HG03280 (cell line): ENCODE data around the gene YDJC.
"Not testable (repeated sequence)": the region's sequence is repeated elsewhere in the genome, so short reads cannot be mapped to it uniquely, and the experiment has no call there.

Experiments
- ATAC-seq: cut with Tn5 transposase; IDR thresholded peaks from one replicate; pipeline ENCODE4 v1.9.1; 2021; ENCODE audit warnings: mild to moderate bottlenecking, moderate library complexity; ENCODE audit not compliant: unreplicated experiment

Gene YDJC

DNA sequence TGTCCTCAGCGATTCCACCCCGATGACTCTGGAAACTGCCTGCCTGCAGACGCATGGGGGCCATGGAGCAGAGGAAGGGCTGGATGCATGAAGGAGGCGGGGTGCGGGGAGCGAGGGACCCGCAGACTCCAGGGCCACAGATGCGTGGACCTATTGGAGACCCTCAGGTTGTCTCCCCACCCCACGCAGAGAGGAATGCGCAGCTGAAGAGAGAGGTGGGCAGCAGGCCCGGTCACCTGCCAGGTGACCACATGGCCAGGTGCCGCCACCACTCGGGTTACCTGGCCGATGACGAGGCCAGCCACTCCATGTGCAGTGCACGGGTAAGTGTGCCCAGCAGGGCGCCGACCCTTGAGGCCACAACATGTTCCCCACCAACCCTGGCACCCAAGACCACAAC is 3.1 kb upstream of the YDJC start:
- no peak for ATAC-seq

DNA sequence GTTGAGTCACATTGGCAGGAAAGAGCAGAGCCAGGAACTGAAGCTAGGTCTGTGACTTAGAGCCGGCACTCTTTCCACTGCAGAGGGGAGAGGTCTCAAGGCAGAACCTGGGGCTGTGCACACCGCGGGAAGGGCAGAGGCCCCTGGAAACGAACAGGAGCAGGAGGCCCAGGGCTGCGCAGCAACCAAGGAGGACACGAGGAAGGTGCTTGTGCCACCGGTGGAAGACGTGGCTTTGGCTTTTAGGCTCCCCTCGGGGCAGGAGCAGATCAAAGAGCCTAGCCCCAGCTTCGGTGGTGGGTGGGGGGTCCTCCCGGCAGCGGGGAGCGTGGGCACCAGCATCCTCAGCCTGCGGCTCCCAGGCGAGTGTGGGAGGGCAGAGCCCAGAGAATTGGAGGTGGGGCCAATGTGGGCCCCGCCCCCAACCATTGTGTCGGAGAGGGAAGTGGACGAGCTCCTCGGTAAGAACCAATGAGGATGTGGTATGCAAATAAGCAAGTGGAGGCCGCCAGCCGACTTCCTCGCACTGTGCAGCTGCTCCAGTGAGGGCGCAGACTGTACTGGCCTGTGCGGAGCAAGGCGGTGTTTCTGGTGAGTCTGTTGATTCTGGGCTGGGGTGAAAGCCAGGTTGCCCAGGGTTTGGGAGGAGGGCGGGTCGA is 2.5 kb upstream of the YDJC start, which contains the start of gene CCDC116:
Gene CCDC116 (plus strand): TSS at position 524 of the 659 bp plus-strand sequence. CDS start 422 bp downstream, outside the sequence.
- no peak for ATAC-seq

- ATAC-seq, result no peak
Observed at GRCh38 chr22:21631025-21631424, 1.2 kb upstream of the YDJC start.

- ATAC-seq, result no peak
Observed at GRCh38 chr22:21628386-21629254, 1.2 kb downstream of the YDJC start.

DNA sequence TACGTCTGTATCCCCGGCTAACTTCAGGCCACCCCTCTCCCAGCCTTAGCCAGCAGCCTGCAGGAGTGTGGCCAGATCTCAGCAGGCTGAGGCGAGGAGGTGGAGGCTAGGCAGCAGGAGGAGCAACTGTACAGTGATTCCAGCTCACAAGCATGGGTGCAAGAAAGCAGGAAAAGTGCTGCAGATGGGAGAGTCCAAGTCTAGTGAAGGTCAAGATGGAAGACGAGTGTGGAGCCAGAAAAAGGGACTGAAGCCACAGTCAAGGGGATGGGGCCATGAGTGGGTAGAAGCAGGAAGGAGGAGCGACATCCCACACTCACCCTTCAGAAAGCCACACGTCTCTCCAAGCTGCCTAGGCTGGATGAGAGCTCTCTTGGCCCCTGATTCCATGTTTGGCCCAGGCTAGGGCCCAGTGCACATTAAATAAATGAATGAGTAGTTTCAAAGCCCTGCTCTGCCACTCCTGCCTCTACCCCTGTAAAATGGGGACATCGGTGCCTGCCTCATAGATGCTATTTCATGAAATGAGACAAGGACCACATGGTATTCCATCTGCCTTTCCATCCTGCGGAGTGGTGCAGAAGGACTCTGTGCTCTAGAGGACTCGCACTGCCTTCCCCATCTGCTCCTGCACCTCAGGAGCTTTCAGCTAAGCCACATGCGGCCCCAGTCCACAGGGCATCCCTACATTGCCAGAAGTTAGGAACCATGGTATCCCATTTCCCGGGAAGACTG is 2.9 kb downstream of the YDJC start:
- ATAC-seq, result no peak

DNA sequence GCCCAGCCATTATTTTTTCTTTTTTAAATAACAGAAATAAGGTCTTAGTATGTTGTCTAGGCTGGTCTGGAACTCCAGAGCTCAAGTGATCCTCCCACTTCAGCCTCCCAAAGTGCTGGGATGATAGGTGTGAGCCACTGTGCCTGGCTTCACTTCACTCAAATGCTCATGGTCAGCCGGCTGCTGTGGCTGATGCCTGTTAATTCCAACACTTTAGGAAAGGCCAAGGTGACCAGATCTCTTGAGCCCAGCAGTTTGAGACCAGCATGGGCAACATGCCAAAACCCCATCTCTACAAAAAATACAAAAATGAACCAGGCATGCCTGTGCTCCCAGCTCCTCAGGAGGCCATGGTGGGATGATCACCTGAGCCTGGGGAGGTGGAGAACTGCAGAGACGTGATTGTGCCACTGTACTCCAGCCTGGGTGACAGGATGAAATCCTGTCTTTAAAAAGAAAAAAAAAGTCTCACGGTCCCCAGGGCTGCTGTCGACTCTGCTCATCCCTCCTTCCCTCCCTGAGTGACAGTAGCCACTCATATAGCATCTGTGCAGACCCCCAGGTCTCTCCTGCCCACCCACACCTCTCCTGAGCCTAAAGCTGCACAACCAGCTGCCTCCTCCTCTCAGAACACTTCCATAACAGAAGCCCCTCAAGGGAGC is 3.6 kb downstream of the YDJC start:
- no peak for ATAC-seq

- ATAC-seq, result no peak
Observed at GRCh38 chr22:21624880-21625791, 4.7 kb downstream of the YDJC start.

DNA sequence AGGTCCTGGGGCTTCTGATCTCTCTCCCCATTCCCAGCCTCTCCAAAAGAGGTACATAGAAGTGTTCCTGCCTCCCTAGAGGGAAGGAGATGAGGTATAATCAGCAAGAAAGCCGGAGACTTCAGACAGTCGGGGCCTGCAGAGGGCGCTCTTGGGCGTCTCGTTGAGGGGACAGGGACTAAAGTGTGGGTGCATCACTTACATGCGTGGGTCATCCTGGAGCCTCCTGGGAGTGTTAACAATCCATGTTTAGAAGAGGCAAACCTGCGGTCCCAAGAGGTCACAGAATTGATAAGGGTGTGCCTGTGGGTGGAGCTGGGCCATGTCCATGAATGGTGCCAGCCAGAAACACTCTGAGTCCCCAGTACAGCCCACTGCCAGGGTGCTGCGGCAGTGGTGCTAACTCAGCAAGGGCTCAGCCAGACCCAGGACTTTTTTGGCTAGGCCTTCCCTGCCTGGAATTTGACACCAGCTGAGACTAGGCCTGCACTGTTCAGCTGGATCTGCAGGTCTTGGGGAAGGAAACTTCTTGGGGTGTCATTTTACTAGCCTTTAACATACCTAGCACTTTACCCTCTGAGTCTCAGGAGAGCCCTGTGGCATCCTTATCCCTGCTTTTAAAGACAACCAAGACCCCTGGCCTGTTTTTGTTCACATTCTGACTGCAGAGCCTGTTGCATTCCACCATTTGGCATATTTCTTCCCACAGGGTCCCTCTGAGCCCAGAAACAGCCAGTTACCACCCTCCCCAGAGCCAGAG is 5.5 kb downstream of the YDJC start:
- no peak for ATAC-seq

DNA sequence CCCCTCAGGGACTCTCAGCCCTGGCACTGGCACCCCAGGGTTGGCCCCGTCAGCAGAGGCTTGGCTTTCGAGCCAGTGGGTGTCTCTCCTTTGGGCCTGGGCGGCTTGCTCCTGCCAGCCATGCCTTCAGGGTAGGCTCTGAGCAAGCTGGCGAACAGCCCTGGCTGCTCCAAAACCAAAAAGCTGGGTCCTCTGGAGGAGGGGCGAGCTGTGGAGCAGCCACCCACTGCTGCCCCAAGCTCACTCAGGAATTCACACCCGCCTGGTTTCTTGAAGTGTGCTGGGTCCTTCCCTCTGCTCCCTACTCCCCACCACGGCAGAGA is 6.2 kb downstream of the YDJC start:
- no peak for ATAC-seq

DNA sequence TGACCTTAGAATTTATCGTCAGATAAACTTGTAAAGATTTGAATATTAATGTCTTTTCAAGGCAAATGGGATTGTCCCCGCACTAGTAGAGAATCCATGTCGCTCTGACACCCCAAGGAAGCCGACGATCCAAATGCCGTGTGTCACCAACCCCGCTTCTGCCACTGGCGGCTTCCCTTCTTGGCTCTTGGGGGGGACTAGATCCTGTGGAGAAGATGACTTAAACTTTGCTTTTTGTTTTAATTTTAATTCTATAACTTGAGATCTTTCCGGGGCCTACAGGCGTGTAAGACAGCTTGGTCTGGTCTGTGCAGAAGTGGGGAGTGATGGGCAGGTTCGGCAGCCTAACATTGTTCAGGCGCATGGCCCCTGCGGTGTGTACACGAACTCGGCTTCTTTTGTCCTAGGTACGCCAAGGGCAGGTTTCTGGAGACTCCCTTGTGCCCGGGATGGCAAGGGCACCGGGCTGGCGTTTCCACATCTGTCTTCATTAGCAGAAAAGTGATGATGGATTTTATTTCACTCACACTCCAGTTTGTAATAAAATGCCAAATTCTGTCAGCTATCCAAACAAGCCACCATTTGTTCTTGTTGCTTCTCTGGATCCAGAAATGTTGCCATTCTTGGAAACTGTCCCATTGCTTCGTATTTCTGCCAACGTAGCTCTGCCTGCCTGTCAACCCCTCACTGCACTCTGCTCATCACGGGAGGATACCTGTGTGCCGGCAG is 6.7 kb downstream of the YDJC start:
- ATAC-seq, result no peak

- no peak for ATAC-seq
Observed at GRCh38 chr22:21622011-21622918, 7.6 kb downstream of the YDJC start.

DNA sequence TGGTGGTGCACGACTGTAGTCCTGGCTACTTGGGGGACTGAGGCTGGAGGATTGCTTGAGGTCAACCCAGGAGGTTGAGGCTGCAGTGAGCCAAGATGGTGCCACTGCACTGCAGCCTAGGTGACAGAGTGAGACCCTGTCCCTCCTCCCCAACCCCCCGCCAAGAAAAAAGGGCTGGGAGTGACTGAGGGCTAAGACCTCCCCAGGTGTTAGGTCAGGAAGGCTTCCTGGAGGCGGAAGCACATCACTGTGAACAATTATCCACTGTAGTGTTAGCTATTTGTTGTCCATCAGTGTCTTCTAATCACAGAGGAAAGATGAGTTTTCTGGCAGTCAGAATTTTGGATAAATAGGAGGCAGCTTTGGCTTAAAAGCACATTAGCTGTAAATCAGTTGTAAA is 8.8 kb downstream of the YDJC start:
- ATAC-seq, result no peak

GRCh38 chr22:21617337-21617736 is 12.5 kb downstream of the YDJC start:
- ATAC-seq, result not testable (repeated sequence)

GRCh38 chr22:21615731-21616130 is 14.1 kb downstream of the YDJC start:
- no peak for ATAC-seq

GRCh38 chr22:21613553-21614233 is 16.1 kb downstream of the YDJC start:
- no peak for ATAC-seq

DNA sequence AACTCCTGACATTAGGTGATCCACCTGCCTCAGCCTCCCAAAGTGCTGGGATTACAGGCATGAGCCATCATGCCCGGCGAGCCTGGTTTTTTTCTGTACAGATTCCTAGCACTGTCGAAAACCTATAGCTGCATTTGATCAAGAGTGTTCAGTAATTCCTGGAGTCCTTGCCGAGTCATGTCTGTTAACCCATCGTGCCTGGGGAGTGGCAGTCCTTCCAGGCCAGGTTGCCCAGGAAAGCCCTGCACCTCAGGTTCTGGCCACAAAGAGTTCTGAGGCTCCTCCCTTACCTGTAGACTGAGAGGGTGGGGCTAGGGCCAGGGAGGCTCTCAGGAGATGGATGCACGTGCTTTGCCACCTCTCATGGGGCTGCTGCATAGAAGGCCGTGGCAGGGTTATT is 17.0 kb downstream of the YDJC start:
- no peak for ATAC-seq
